B cell (primary cell): ENCODE results near the gene SHOX.

ENCODE experiments used
- CTCF ChIP-seq: fragments of 200-600 bp; IDR thresholded peaks from one replicate; pipeline ENCODE4 v1.8.0; 2022; ENCODE audit warnings: antibody characterized with exemption, mild to moderate bottlenecking
- EZH2 ChIP-seq: IDR thresholded peaks from 2 replicates; pipeline ENCODE4 v1.6.1; 2012; ENCODE audit warnings: borderline replicate concordance, low read depth, mild to moderate bottlenecking, moderate library complexity, low read length; ENCODE audit not compliant: insufficient read depth, poor library complexity, severe bottlenecking

- TF ChIP-seq CTCF (no peak), EZH2 (no peak)
These were observed 15.6 kb downstream of the SHOX start for GRCh38 chrX:646228-646495.
